GM12878 (cell line): ENCODE results near the gene DXO. TPM values are rescaled to one million over a fixed set of nuclear protein-coding genes. Genes with fewer than 3 reads are reported as not detected.
A peak's percentile ranks its signal among the peaks of the same experiment; 100 is the strongest.

ENCODE experiments used
- BMI1 ChIP-seq: fragments of 450-650 bp; IDR thresholded peaks from 2 replicates; pipeline ENCODE4 v1.6.1; 2016; ENCODE audit warnings: mild to moderate bottlenecking, moderate library complexity, borderline replicate concordance
- CHD4 ChIP-seq: fragments of 200-600 bp; sonication (generic); IDR thresholded peaks from 2 replicates; pipeline ENCODE4 v1.6.1; 2016; ENCODE audit warnings: mild to moderate bottlenecking
- E2F8 ChIP-seq: fragments of 450-650 bp; IDR thresholded peaks from 2 replicates; pipeline ENCODE4 v1.6.1; 2018; ENCODE audit warnings: mild to moderate bottlenecking, low read depth, moderate library complexity; ENCODE audit not compliant: partially characterized antibody
- EGR1 ChIP-seq, 2 experiments: IDR thresholded peaks; 1 replicate in 1 of 2; 2 replicates in 1 of 2; pipeline ENCODE4 v1.6.1; 2011 to 2012; ENCODE audit warnings: low read depth in 2 of 2, low read length in 2 of 2, borderline replicate concordance in 1 of 2, mild to moderate bottlenecking in 1 of 2, moderate library complexity in 1 of 2
- EP300 ChIP-seq, 2 experiments: fragments of 150-350 bp in 1 of 2; IDR thresholded peaks; 2 replicates each; pipeline ENCODE4 v1.6.1; 2011 to 2012; ENCODE audit warnings: low read depth in 2 of 2, low read length in 2 of 2, borderline replicate concordance in 1 of 2, improper control_type of control experiment in 1 of 2, inconsistent platforms in 1 of 2; ENCODE audit not compliant: control insufficient read depth in 1 of 2
- FOXM1 ChIP-seq: IDR thresholded peaks from 2 replicates; pipeline ENCODE4 v1.6.1; 2012; ENCODE audit warnings: low read depth, mild to moderate bottlenecking, inconsistent platforms, low read length, moderate library complexity
- GATAD2B ChIP-seq: fragments of 450-650 bp; conservative IDR thresholded peaks from 2 replicates; pipeline ENCODE4 v1.6.1; 2017; ENCODE audit warnings: low read depth, mild to moderate bottlenecking, moderate library complexity
- IRF3 ChIP-seq: fragments of 450-650 bp; IDR thresholded peaks from 2 replicates; pipeline ENCODE4 v1.6.1; 2014; ENCODE audit warnings: mild to moderate bottlenecking
- MEF2B ChIP-seq: fragments of 450-650 bp; IDR thresholded peaks from 2 replicates; pipeline ENCODE4 v1.6.1; 2018; ENCODE audit warnings: mild to moderate bottlenecking, moderate library complexity; ENCODE audit not compliant: partially characterized antibody, poor library complexity, severe bottlenecking
- MTA2 ChIP-seq: fragments of 450-650 bp; IDR thresholded peaks from 2 replicates; pipeline ENCODE4 v1.6.1; 2016; ENCODE audit warnings: low read depth, mild to moderate bottlenecking, moderate library complexity
- PKNOX1 ChIP-seq: fragments of 450-650 bp; IDR thresholded peaks from 2 replicates; pipeline ENCODE4 v1.6.1; 2016; ENCODE audit warnings: mild to moderate bottlenecking
- POLR2AphosphoS5 ChIP-seq: IDR thresholded peaks from 2 replicates; pipeline ENCODE4 v1.6.1; 2011; ENCODE audit warnings: mild to moderate bottlenecking, low read length, inconsistent platforms
- RBBP5 ChIP-seq: fragments of 200-600 bp; sonication (generic); conservative IDR thresholded peaks from 2 replicates; pipeline ENCODE4 v1.6.1; 2016
- RELA ChIP-seq: fragments of 450-650 bp; IDR thresholded peaks from 2 replicates; pipeline ENCODE4 v1.8.0; 2014; ENCODE audit warnings: borderline replicate concordance; ENCODE audit not compliant: partially characterized antibody
- RUNX3 ChIP-seq: IDR thresholded peaks from 2 replicates; pipeline ENCODE4 v1.6.1; 2012; ENCODE audit warnings: low read length, inconsistent platforms
- STAT1 ChIP-seq: fragments of 450-650 bp; conservative IDR thresholded peaks from 2 replicates; pipeline ENCODE4 v1.6.1; 2014; ENCODE audit warnings: antibody characterized with exemption, mild to moderate bottlenecking
- SUPT20H ChIP-seq: IDR thresholded peaks from 2 replicates; pipeline ENCODE4 v1.6.1; 2011; ENCODE audit warnings: low read depth, mild to moderate bottlenecking, low read length, moderate library complexity, borderline replicate concordance; ENCODE audit not compliant: control insufficient read depth
- TAF1 ChIP-seq: IDR thresholded peaks from 2 replicates; pipeline ENCODE4 v1.6.1; 2011; ENCODE audit warnings: mild to moderate bottlenecking, low read depth, low read length, borderline replicate concordance
- ZBTB4 ChIP-seq: fragments of 450-650 bp; formaldehyde crosslinking; IDR thresholded peaks from 2 replicates; pipeline ENCODE4 v1.4.0; 2022; ENCODE audit warnings: mild to moderate bottlenecking, moderate library complexity
- polyA plus RNA-seq, 11 experiments: library from polyadenylated mRNA; depleted of rRNA in 4 of 11; unstranded in 6 of 11; stranded (reverse) in 5 of 11; fragments of >200 nt; fragmentation: Nextera tagmentation in 4 of 11; fragmentation: Illumina TruSeq in 1 of 11; extraction: Ambion mirVana in 4 of 11; extraction: Trizol in 1 of 11; gene quantifications; 1 replicate in 1 of 11; 2 replicates in 10 of 11; pipeline versions ENCODE4 v1.2.1 to v1.2.3, GENCODE V29; 2011 to 2016; ENCODE audit warnings: inconsistent platforms in 2 of 11, missing spikeins in 2 of 11, low read depth in 1 of 11
- total RNA-seq, 4 experiments: library from RNA; depleted of rRNA in 3 of 4; stranded (reverse); fragments of >200 nt in 3 of 4; fragmentation: Illumina TruSeq in 1 of 4; extraction: Trizol in 1 of 4; gene quantifications; 2 replicates each; pipeline versions ENCODE4 v1.2.1 to v1.2.3, GENCODE V29; 2013 to 2021

The DXO gene
- total and polyA plus RNA-seq, 10 of the 15 experiments (the other 5 are each of a cell fraction or from before 2014, with no cell fraction given), result 4.5 to 21.4 (median 16.3) TPM

GRCh38 chr6:31971993-31972708 is at the start of gene DXO (continued):
- TF ChIP-seq GATAD2B, result peak; percentile 20; the same call in 1 of the 2 replicates
- no peak for TF ChIP-seq SUPT20H
- TF ChIP-seq FOXM1, result no peak
- TF ChIP-seq RELA, result peak; percentile 85
- 0 out of 2 replicates have a peak, but pooled peaks have one; percentile 30 for TF ChIP-seq MTA2
- peak; percentile 91; the same call in 1 of the 2 replicates for TF ChIP-seq RUNX3
- TF ChIP-seq IRF3, result peak; percentile 25; the same call in 1 of the 2 replicates
- TF ChIP-seq CHD4, result no peak
- TF ChIP-seq PKNOX1, result peak; percentile 78
- no peak for TF ChIP-seq ZBTB4 (CRISPR knock-in tag)
- TF ChIP-seq RBBP5, result no peak
- peak; percentile 49 to 51; a peak in 1 of 4 replicates for TF ChIP-seq EP300 (IDR thresholded peaks at IDR 0.05; ENCODE audit: borderline replicate concordance in 1 of 2, control insufficient read depth in 1 of 2, low read depth in 2 of 2, low read length in 2 of 2)
- peak; percentile 92 for TF ChIP-seq E2F8
- peak; percentile 53; the same call in 1 of the 2 replicates for TF ChIP-seq POLR2AphosphoS5
- peak; percentile 100 for TF ChIP-seq BMI1
- 0 out of 2 replicates have a peak, but pooled peaks have one; percentile 41 for TF ChIP-seq STAT1
- peak; percentile 84 for TF ChIP-seq MEF2B
- TF ChIP-seq EGR1 (IDR thresholded peaks at IDR 0.05; ENCODE audit: borderline replicate concordance in 1 of 2, low read depth in 2 of 2, low read length in 2 of 2), result peak; percentile 2 to 33; a peak in 2 of 3 replicates
- TF ChIP-seq TAF1, result 0 out of 2 replicates have a peak, but pooled peaks have one; percentile 30
